ENCODE measurements around the gene NLRX1. TPM values are rescaled to one million over a fixed set of nuclear protein-coding genes. Genes with fewer than 3 reads are reported as not detected.
"Not testable (repeated sequence)": the region's sequence is repeated elsewhere in the genome, so short reads cannot be mapped to it uniquely, and the experiment has no call there.

NLRX1 gene
- total RNA-seq, 1 experiment from 2014 or later, result 15.0 TPM

GRCh38 chr11:119206511-119207414 is 38.2 kb downstream of the NLRX1 start:
- DNase-seq (ENCODE audit: low spot score), result no peak

GRCh38 chr11:119207415-119207960 is 39.0 kb downstream of the NLRX1 start:
- no peak for DNase-seq (ENCODE audit: low spot score)

- DNase-seq (ENCODE audit: low spot score), result no peak
Observed at GRCh38 chr11:119209186-119209585, 40.7 kb downstream of the NLRX1 start.

GRCh38 chr11:119210050-119210449 is 41.5 kb downstream of the NLRX1 start:
- no peak for DNase-seq (ENCODE audit: low spot score)

- DNase-seq (ENCODE audit: low spot score), result peak; percentile 91
Observed at GRCh38 chr11:119218141-119218878, 49.8 kb downstream of the NLRX1 start.

GRCh38 chr11:119222308-119222707 is 53.8 kb downstream of the NLRX1 start:
- no peak for DNase-seq (ENCODE audit: low spot score)

GRCh38 chr11:119222891-119223290 is 54.4 kb downstream of the NLRX1 start:
- DNase-seq (ENCODE audit: low spot score), result no peak

GRCh38 chr11:119223856-119224255 is 55.3 kb downstream of the NLRX1 start:
- no peak for DNase-seq (ENCODE audit: low spot score)

GRCh38 chr11:119228535-119229287 is 60.2 kb downstream of the NLRX1 start:
- DNase-seq (ENCODE audit: low spot score), result not testable (repeated sequence)

- DNase-seq (ENCODE audit: low spot score), result no peak
Observed at GRCh38 chr11:119229288-119229672, 60.8 kb downstream of the NLRX1 start.

GRCh38 chr11:119229741-119230140 is 61.2 kb downstream of the NLRX1 start:
- DNase-seq (ENCODE audit: low spot score), result no peak

Other genes starting within 250 kb of the NLRX1 start
- gene BCL9L, start 242.8 kb upstream of the NLRX1 start, total RNA-seq (2014; rRNA removed; shearing (Covaris generic)), result 7.2 and 17.2 TPM in 2 replicates
- not detected in 2 replicates for gene UPK2, start 212.4 kb upstream of the NLRX1 start, total RNA-seq (2014; rRNA removed; shearing (Covaris generic))
- gene FOXR1, start 197.0 kb upstream of the NLRX1 start, total RNA-seq (2014; rRNA removed; shearing (Covaris generic)), result not detected in 2 replicates
- gene CENATAC, start 170.6 kb upstream of the NLRX1 start, total RNA-seq (2014; rRNA removed; shearing (Covaris generic)), result 24.9 and 45.6 TPM in 2 replicates
- gene RPS25, start 150.4 kb upstream of the NLRX1 start, total RNA-seq (2014; rRNA removed; shearing (Covaris generic)), result 789 and 797 TPM in 2 replicates
- gene TRAPPC4, start 150.0 kb upstream of the NLRX1 start, total RNA-seq (2014; rRNA removed; shearing (Covaris generic)), result 57.9 and 83.5 TPM in 2 replicates
- 5.0 and 7.5 TPM in 2 replicates for gene SLC37A4, start 137.8 kb upstream of the NLRX1 start, total RNA-seq (2014; rRNA removed; shearing (Covaris generic))
- 112 and 125 TPM in 2 replicates for gene HYOU1, start 111.5 kb upstream of the NLRX1 start, total RNA-seq (2014; rRNA removed; shearing (Covaris generic))
- 13.5 and 16.5 TPM in 2 replicates for gene VPS11, start 100.9 kb upstream of the NLRX1 start, total RNA-seq (2014; rRNA removed; shearing (Covaris generic))
- gene HMBS, start 83.8 kb upstream of the NLRX1 start, total RNA-seq (2014; rRNA removed; shearing (Covaris generic)), result 2.7 and 6.6 TPM in 2 replicates
- 9.8 and 10.5 TPM in 2 replicates for gene DPAGT1, start 66.9 kb upstream of the NLRX1 start, total RNA-seq (2014; rRNA removed; shearing (Covaris generic))
- 4.7 and 7.2 TPM in 2 replicates for gene C2CD2L, start 61.4 kb upstream of the NLRX1 start, total RNA-seq (2014; rRNA removed; shearing (Covaris generic))
- 6.4 and 8.4 TPM in 2 replicates for gene HINFP, start 47.1 kb upstream of the NLRX1 start, total RNA-seq (2014; rRNA removed; shearing (Covaris generic))
- gene ABCG4, start 19.7 kb upstream of the NLRX1 start, total RNA-seq (2014; rRNA removed; shearing (Covaris generic)), result 0.05 TPM in 1 of 2 replicates, not detected in the other
- not detected in 2 replicates for gene NHERF4, start 16.8 kb downstream of the NLRX1 start, total RNA-seq (2014; rRNA removed; shearing (Covaris generic))
- 8.1 and 9.7 TPM in 2 replicates for gene CBL, start 37.6 kb downstream of the NLRX1 start, total RNA-seq (2014; rRNA removed; shearing (Covaris generic))
- gene MCAM, start 148.4 kb downstream of the NLRX1 start, total RNA-seq (2014; rRNA removed; shearing (Covaris generic)), result 25.4 and 42.9 TPM in 2 replicates
- gene RNF26, start 165.8 kb downstream of the NLRX1 start, total RNA-seq (2014; rRNA removed; shearing (Covaris generic)), result 3.9 and 5.0 TPM in 2 replicates
- gene C1QTNF5, start 172.2 kb downstream of the NLRX1 start, total RNA-seq (2014; rRNA removed; shearing (Covaris generic)), result not detected in 2 replicates
- gene MFRP, start 178.0 kb downstream of the NLRX1 start, total RNA-seq (2014; rRNA removed; shearing (Covaris generic)), result not detected in 2 replicates
- gene USP2, start 213.0 kb downstream of the NLRX1 start, total RNA-seq (2014; rRNA removed; shearing (Covaris generic)), result 0.17 TPM in 1 of 2 replicates, not detected in the other